ENCODE measurements around the gene PINLYP. TPM values are rescaled to one million over a fixed set of nuclear protein-coding genes. Genes with fewer than 3 reads are reported as not detected.

The PINLYP gene
- total RNA-seq, 4 donors from 2014 or later = 2.3 to 9.4 (median 6.7) TPM

DNA sequence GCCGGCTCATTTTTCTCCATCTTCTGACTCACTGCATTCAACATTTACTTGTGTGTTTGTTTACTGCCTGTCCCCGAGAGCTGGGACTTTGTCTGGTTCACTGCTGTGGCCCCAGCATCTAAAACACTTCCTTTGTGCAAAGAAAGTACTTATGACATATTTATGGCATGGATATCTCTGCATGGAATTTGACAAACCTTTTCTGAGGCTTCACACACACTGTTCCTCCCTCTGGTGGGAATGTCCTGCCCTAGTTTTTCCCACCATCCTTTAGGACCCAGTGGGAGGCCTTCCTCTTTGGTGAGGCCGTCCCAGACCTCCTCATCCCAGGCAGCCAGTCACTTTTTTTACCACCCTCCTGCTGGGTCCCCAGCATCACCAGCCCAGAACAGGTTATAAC, 34.9 kb downstream of the PINLYP start:
- ATAC-seq = no peak
- peaks cover 0 to 58% of the 10 kb centered on the region in 2 donors for H3K36me3 ChIP-seq

GRCh38 chr19:43611788-43612187, 36.2 kb downstream of the PINLYP start, which contains the start of gene SRRM5:
Gene SRRM5, plus strand, starts transcription at chr19:43612088. Its CDS starts 34 bp downstream, at chr19:43612122.
- 80% methylated on average over 1 of the region's 3 CpGs; no CpG with 5 or more reads in 1 of the 2 donors for WGBS, 2 donors (ENCODE audit: low coverage in 1 of 2)

More for the DNA sequence above, 34.9 kb downstream of the PINLYP start:
- Histone ChIP-seq H3K4me3 (no peak overlapping the region), H3K4me1 (peaks cover 0 to 13% (median 0%) of the 10 kb centered on the region in 3 donors), H3K27me3 (no peaks in the 10 kb centered on the region), H3K9me3 (no peaks in the 10 kb centered on the region), H3K27ac (no peak overlapping the region)
- TF ChIP-seq CTCF (IDR thresholded peaks at IDR 0.05) (no peak), POLR2A (IDR thresholded peaks at IDR 0.05) (no peak), EP300 (IDR thresholded peaks at IDR 0.05) (no peak), POLR2AphosphoS5 (IDR thresholded peaks at IDR 0.05) (no peak)
- 50 to 88% methylated on average over 3 of the region's 3 CpGs for WGBS, 2 donors (ENCODE audit: low coverage in 1 of 2)

GRCh38 chr19:43612374-43612773, 36.8 kb downstream of the PINLYP start:
- H3K9me3 ChIP-seq = no peaks in the 10 kb centered on the region

More at GRCh38 chr19:43611788-43612187, 36.2 kb downstream of the PINLYP start, which contains the start of gene SRRM5:
- Histone ChIP-seq H3K4me1 (peaks cover 0 to 13% (median 0%) of the 10 kb centered on the region in 3 donors), H3K27ac (no peak within 1 kb of the TSS), H3K36me3 (peaks cover 0 to 54% of the 10 kb centered on the region in 2 donors), H3K4me3 (no peak within 1 kb of the TSS), H3K9me3 (no peaks in the 10 kb centered on the region), H3K27me3 (no peaks in the 10 kb centered on the region)
- TF ChIP-seq CTCF (IDR thresholded peaks at IDR 0.05) = no peak
- no peak for TF ChIP-seq EP300 (IDR thresholded peaks at IDR 0.05)
- no peak for TF ChIP-seq POLR2A (IDR thresholded peaks at IDR 0.05)
- no peak for TF ChIP-seq POLR2AphosphoS5 (IDR thresholded peaks at IDR 0.05)
- ATAC-seq = no peak

DNA sequence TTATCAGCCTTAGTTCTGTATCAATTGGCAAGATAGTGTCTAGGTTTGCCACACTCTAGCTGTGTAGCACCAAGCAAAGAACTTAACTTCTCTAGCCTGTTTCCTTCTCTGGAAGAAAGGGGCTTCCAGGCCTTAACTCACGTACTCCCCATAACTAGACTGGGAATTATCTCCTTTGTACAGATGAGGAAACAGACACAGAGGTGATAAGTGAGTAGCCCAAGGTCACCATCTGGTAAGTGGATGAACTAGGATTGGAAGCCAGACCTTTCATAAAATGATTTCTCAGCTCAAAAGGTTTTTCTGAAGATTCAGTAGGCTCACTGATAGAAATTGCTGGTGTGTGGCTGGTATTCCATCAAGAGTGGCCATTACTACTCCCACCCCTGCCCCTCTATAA, 40.7 kb downstream of the PINLYP start:
- TF ChIP-seq CTCF (IDR thresholded peaks at IDR 0.05) (no peak), EP300 (IDR thresholded peaks at IDR 0.05) (no peak)
- no peaks in the 10 kb centered on the region for H3K9me3 ChIP-seq
- H3K36me3 ChIP-seq = peaks cover 0 to 31% of the 10 kb centered on the region in 2 donors
- WGBS, 2 donors (ENCODE audit: low coverage in 1 of 2) = 83% methylated on average over 1 of the region's 1 CpG; no CpG with 5 or more reads in 1 of the 2 donors
- ATAC-seq = no peak
- H3K27ac ChIP-seq = no peak overlapping the region
- peaks cover 0 to 46% (median 5%) of the 10 kb centered on the region in 3 donors for H3K4me1 ChIP-seq
- H3K27me3 ChIP-seq = no peaks in the 10 kb centered on the region
- H3K4me3 ChIP-seq = no peak overlapping the region

More at GRCh38 chr19:43612374-43612773, 36.8 kb downstream of the PINLYP start:
- TF ChIP-seq CTCF (IDR thresholded peaks at IDR 0.05) (no peak), POLR2AphosphoS5 (IDR thresholded peaks at IDR 0.05) (no peak), POLR2A (IDR thresholded peaks at IDR 0.05) (no peak), EP300 (IDR thresholded peaks at IDR 0.05) (no peak)
- H3K36me3 ChIP-seq = peaks cover 0 to 48% of the 10 kb centered on the region in 2 donors
- no peak overlapping the region for H3K27ac ChIP-seq
- ATAC-seq = no peak
- WGBS, 2 donors (ENCODE audit: low coverage in 1 of 2) = 100% methylated on average over 2 of the region's 12 CpGs; no CpG with 5 or more reads in 1 of the 2 donors
- peaks cover 0 to 18% (median 0%) of the 10 kb centered on the region in 3 donors for H3K4me1 ChIP-seq
- H3K4me3 ChIP-seq = no peak overlapping the region
- H3K27me3 ChIP-seq = no peaks in the 10 kb centered on the region

- no peak for TF ChIP-seq CTCF (IDR thresholded peaks at IDR 0.05)
- no peak for TF ChIP-seq EP300 (IDR thresholded peaks at IDR 0.05)
- TF ChIP-seq POLR2AphosphoS5 (IDR thresholded peaks at IDR 0.05) = no peak
- TF ChIP-seq POLR2A (IDR thresholded peaks at IDR 0.05) = no peak
- WGBS, 2 donors (ENCODE audit: low coverage in 1 of 2) = 82% methylated on average over 4 of the region's 6 CpGs; no CpG with 5 or more reads in 1 of the 2 donors
- peaks cover 0 to 46% (median 5%) of the 10 kb centered on the region in 3 donors for H3K4me1 ChIP-seq
- no peak overlapping the region for H3K4me3 ChIP-seq
- no peak for ATAC-seq
- H3K27ac ChIP-seq = no peak overlapping the region
- peaks cover 0 to 25% of the 10 kb centered on the region in 2 donors for H3K36me3 ChIP-seq
- no peaks in the 10 kb centered on the region for H3K9me3 ChIP-seq
- H3K27me3 ChIP-seq = no peaks in the 10 kb centered on the region
Measured at GRCh38 chr19:43616954-43617353, 41.4 kb downstream of the PINLYP start.

All from gastroesophageal sphincter (tissue), 4 donors.